ENCODE data around the gene ADI1.

- TF ChIP-seq CTCF (IDR thresholded peaks at IDR 0.05; ENCODE audit: control extremely low read depth in 1 of 3, insufficient read depth in 1 of 3, low read depth in 1 of 3, low read length in 3 of 3) (no peak), JUN (IDR thresholded peaks at IDR 0.05; ENCODE audit: low read depth, low read length) (no peak), EZH2 (IDR thresholded peaks at IDR 0.05; ENCODE audit: low read depth, low read length, severe bottlenecking) (no peak), GABPA (IDR thresholded peaks at IDR 0.05; ENCODE audit: borderline replicate concordance, insufficient read depth, low read length) (no peak), RFX5 (IDR thresholded peaks at IDR 0.05; ENCODE audit: borderline replicate concordance, low read depth, low read length) (no peak), HDAC6 (IDR thresholded peaks at IDR 0.05; ENCODE audit: low read depth, low read length) (no peak), POLR2A (IDR thresholded peaks at IDR 0.05; ENCODE audit: control extremely low read depth in 1 of 2, low read depth in 2 of 2, low read length in 2 of 2) (no peak), SP2 (IDR thresholded peaks at IDR 0.05; ENCODE audit: low read length) (no peak), POLR2AphosphoS5 (IDR thresholded peaks at IDR 0.05; ENCODE audit: low read depth, low read length) (no peak), RAD21 (IDR thresholded peaks at IDR 0.05 in 1 of 2, conservative IDR thresholded peaks at IDR 0.05 in 1 of 2; ENCODE audit: low read depth in 2 of 2, low read length in 2 of 2) (no peak), MAX (IDR thresholded peaks at IDR 0.05) (no peak), GTF2F1 (IDR thresholded peaks at IDR 0.05; ENCODE audit: borderline replicate concordance, low read depth, low read length) (no peak)
Measured at GRCh38 chr2:3494984-3495666, 24.2 kb downstream of the ADI1 start.

All from H1 (cell line).